Hepatocyte (in vitro differentiated cells): Measurements from ENCODE around the gene CAD. TPM values are rescaled to one million over a fixed set of nuclear protein-coding genes. Genes with fewer than 3 reads are reported as not detected.

Experiments used
- DNase-seq: peaks from one replicate; pipeline ENCODE4 v3.0.0-alpha.2; 2016; ENCODE audit warnings: low spot score
- H2AFZ ChIP-seq: fragments of 200-600 bp; sonication (generic); 2 replicates; pipeline ENCODE4 v1.6.0; 2016; ENCODE audit warnings: antibody characterized with exemption, mild to moderate bottlenecking
- H3K27ac ChIP-seq: fragments of 200-600 bp; sonication (generic); 2 replicates; pipeline ENCODE4 v1.5.1; 2016; ENCODE audit warnings: mild to moderate bottlenecking
- H3K27me3 ChIP-seq: fragments of 200-600 bp; sonication (generic); 2 replicates; pipeline ENCODE4 v1.6.1; 2016
- H3K36me3 ChIP-seq: fragments of 200-600 bp; sonication (generic); replicated peaks from 2 replicates; pipeline ENCODE4 v1.5.1; 2016; ENCODE audit warnings: low read depth; ENCODE audit not compliant: insufficient read depth
- H3K4me1 ChIP-seq: fragments of 200-600 bp; sonication (generic); 2 replicates; pipeline ENCODE4 v1.5.1; 2016; ENCODE audit warnings: mild to moderate bottlenecking, moderate library complexity; ENCODE audit not compliant: insufficient read depth
- H3K4me2 ChIP-seq: fragments of 200-600 bp; sonication (generic); 2 replicates; pipeline ENCODE4 v1.6.0; 2016
- H3K4me3 ChIP-seq: fragments of 200-600 bp; sonication (generic); 2 replicates; pipeline ENCODE4 v1.5.1; 2016; ENCODE audit warnings: mild to moderate bottlenecking
- H3K79me2 ChIP-seq: fragments of 200-600 bp; sonication (generic); 2 replicates; pipeline ENCODE4 v1.6.0; 2017; ENCODE audit warnings: mild to moderate bottlenecking
- H3K9me2 ChIP-seq: fragments of 200-600 bp; sonication (generic); replicated peaks from 2 replicates; pipeline ENCODE4 v1.6.0; 2017; ENCODE audit warnings: mild to moderate bottlenecking; ENCODE audit not compliant: insufficient read depth
- H3K9me3 ChIP-seq: fragments of 200-600 bp; sonication (generic); 2 replicates; pipeline ENCODE4 v1.5.1; 2016; ENCODE audit warnings: low read depth, mild to moderate bottlenecking
- H4K20me1 ChIP-seq: fragments of 200-600 bp; sonication (generic); 2 replicates; pipeline ENCODE4 v1.6.0; 2016; ENCODE audit warnings: mild to moderate bottlenecking; ENCODE audit not compliant: insufficient read depth, poor library complexity, severe bottlenecking
- EZH2 ChIP-seq: fragments of 200-600 bp; sonication (generic); IDR thresholded peaks from 2 replicates; pipeline ENCODE4 v1.6.1; 2016; ENCODE audit warnings: antibody characterized with exemption, mild to moderate bottlenecking, borderline replicate concordance
- EZH2phosphoT487 ChIP-seq: fragments of 200-600 bp; sonication (generic); IDR thresholded peaks from one replicate; pipeline ENCODE4 v1.6.1; 2018; ENCODE audit warnings: antibody characterized with exemption, mild to moderate bottlenecking, low read depth, moderate library complexity; ENCODE audit not compliant: unreplicated experiment, severe bottlenecking
- WGBS: methylation state at CpG from one replicate; pipeline ENCODE4 v1.1.6; 2016; ENCODE audit warnings: low lambda C conversion rate; ENCODE audit errors: missing lambda C conversion rate; 5-methylcytosine and 5-hydroxymethylcytosine counted together
- polyA plus RNA-seq: library from polyadenylated mRNA; unstranded; fragments of >200 nt; fragmentation: Nextera tagmentation; extraction: Ambion mirVana; gene quantifications from 2 replicates; pipeline ENCODE4 v1.2.1, GENCODE V29; 2016
- total RNA-seq: library from RNA; depleted of rRNA; stranded (reverse); fragments of >200 nt; gene quantifications from 2 replicates; pipeline ENCODE4 v1.2.3, GENCODE V29; 2014
- TF ChIP-seq, protein P1 (sequence below): fragments of 200-600 bp; sonication (generic); IDR thresholded peaks from 2 replicates; pipeline ENCODE4 v1.5.1; 2016; ENCODE audit warnings: antibody characterized with exemption, mild to moderate bottlenecking; ENCODE audit not compliant: poor library complexity

Gene CAD
- total and polyA plus RNA-seq, 2 experiments from 2014 or later: 16.6 to 20.7 TPM

DNA sequence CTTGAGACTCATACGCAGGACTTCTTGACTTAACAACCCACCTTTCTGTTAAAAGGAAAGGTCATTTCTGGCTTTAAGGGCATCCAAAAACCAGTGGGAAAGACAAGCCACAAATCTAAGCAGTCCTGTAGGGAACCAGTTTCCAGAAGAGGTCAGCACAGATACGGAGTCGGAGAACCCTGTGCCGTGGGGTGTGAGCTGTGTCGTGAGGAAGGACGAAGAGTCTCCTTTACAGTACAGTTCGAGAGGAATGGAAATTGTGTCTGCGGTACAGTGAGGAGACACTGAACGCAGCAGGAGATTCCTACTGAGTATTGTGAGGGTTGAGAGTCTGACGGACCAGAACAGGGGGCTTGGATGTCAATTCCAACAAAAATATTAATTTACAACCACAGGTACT is 27.9 kb downstream of the CAD start:
- H3K36me3 ChIP-seq: no peaks in the 10 kb centered on the region
- peaks cover 3% of the 10 kb centered on the region for H3K27me3 ChIP-seq
- H3K79me2 ChIP-seq: no peaks in the 10 kb centered on the region
- H3K4me1 ChIP-seq: no peaks in the 10 kb centered on the region
- H2AFZ ChIP-seq: no peak overlapping the region
- no peak overlapping the region for H3K27ac ChIP-seq
- no peak overlapping the region for H3K4me3 ChIP-seq
- DNase-seq: no peak
- H3K9me3 ChIP-seq: no peaks in the 10 kb centered on the region
- no peak overlapping the region for H3K4me2 ChIP-seq
- no peaks in the 10 kb centered on the region for H4K20me1 ChIP-seq
- no peak for TF ChIP-seq EZH2
- TF ChIP-seq, protein P1, sequence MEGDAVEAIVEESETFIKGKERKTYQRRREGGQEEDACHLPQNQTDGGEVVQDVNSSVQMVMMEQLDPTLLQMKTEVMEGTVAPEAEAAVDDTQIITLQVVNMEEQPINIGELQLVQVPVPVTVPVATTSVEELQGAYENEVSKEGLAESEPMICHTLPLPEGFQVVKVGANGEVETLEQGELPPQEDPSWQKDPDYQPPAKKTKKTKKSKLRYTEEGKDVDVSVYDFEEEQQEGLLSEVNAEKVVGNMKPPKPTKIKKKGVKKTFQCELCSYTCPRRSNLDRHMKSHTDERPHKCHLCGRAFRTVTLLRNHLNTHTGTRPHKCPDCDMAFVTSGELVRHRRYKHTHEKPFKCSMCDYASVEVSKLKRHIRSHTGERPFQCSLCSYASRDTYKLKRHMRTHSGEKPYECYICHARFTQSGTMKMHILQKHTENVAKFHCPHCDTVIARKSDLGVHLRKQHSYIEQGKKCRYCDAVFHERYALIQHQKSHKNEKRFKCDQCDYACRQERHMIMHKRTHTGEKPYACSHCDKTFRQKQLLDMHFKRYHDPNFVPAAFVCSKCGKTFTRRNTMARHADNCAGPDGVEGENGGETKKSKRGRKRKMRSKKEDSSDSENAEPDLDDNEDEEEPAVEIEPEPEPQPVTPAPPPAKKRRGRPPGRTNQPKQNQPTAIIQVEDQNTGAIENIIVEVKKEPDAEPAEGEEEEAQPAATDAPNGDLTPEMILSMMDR: no peak
- no peak for TF ChIP-seq EZH2phosphoT487
- 90% methylated on average over 10 of the region's 10 CpGs for WGBS
- H3K9me2 ChIP-seq: no peaks in the 10 kb centered on the region

DNA sequence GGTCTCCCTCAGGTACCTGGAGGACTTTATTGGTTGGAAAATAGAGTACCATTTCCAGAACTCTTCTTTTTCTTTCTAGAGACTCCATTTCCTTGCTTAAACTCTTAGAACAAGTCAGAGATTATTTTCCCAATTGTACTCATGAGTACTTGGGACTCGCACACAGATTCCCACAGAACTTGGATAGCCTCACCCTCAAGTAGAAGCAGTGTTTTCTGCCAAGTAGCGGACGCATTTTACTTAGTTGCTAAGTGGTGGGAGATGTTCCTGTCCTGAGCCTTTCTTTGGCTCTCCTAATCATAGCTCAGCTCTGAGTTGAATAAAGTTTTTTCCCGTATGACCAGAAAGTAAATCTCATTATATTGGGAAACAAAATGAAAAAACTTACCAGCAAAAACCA is 28.5 kb downstream of the CAD start:
- Histone ChIP-seq H3K27me3 (peaks cover 7% of the 10 kb centered on the region), H3K4me2 (no peak overlapping the region), H2AFZ (no peak overlapping the region), H3K4me3 (no peak overlapping the region), H3K9me3 (no peaks in the 10 kb centered on the region), H3K36me3 (no peaks in the 10 kb centered on the region), H3K4me1 (no peaks in the 10 kb centered on the region), H3K9me2 (no peaks in the 10 kb centered on the region), H4K20me1 (no peaks in the 10 kb centered on the region), H3K79me2 (no peaks in the 10 kb centered on the region), H3K27ac (no peak overlapping the region)
- TF ChIP-seq, protein P1: no peak
- DNase-seq: no peak
- WGBS: 94% methylated on average over 4 of the region's 4 CpGs

DNA sequence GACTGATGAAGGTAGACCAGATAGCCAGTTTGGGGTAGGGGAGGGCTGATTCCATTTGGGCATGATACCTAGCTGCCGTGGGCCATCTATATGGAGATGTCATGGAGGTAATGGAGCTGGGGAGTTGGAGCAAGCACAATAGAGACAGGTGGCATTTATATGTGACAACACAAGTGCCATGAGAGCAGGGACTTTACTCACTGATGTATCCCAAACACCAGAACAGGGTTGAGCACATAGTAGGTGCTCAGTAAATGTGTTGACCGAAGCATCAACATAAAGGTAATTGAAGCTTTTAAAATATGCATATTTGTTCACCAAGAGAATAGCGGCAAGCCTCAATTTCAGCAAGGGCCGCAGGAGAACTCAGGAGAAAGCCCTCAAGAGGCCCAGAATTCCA is 30.7 kb downstream of the CAD start:
- Histone ChIP-seq H3K4me3 (no peak overlapping the region), H4K20me1 (no peaks in the 10 kb centered on the region), H3K27me3 (peaks cover 15% of the 10 kb centered on the region), H3K9me2 (no peaks in the 10 kb centered on the region), H3K27ac (no peak overlapping the region), H3K79me2 (no peaks in the 10 kb centered on the region), H3K4me1 (no peaks in the 10 kb centered on the region), H3K36me3 (no peaks in the 10 kb centered on the region), H3K4me2 (no peak overlapping the region), H3K9me3 (no peaks in the 10 kb centered on the region), H2AFZ (no peak overlapping the region)
- TF ChIP-seq EZH2: no peak
- TF ChIP-seq, protein P1: no peak
- TF ChIP-seq EZH2phosphoT487: no peak
- WGBS: 95% methylated on average over 4 of the region's 4 CpGs
- DNase-seq: no peak
